GM18507 (cell line): Measurements from ENCODE around the gene GABARAPL1.
"Not testable (repeated sequence)": the region's sequence is repeated elsewhere in the genome, so short reads cannot be mapped to it uniquely, and the experiment has no call there.

Experiments used
- DNase-seq: peaks from one replicate; pipeline ENCODE4 v3.0.0; 2011; ENCODE audit warnings: low read depth; ENCODE audit not compliant: insufficient read length; ENCODE audit errors: extremely low spot score
- FAIRE-seq: peaks from 2 replicates; lab custom pipeline; 2011; peaks lifted over from hg19 to GRCh38; lab: Jason Lieb, UNC

GABARAPL1 gene

DNA sequence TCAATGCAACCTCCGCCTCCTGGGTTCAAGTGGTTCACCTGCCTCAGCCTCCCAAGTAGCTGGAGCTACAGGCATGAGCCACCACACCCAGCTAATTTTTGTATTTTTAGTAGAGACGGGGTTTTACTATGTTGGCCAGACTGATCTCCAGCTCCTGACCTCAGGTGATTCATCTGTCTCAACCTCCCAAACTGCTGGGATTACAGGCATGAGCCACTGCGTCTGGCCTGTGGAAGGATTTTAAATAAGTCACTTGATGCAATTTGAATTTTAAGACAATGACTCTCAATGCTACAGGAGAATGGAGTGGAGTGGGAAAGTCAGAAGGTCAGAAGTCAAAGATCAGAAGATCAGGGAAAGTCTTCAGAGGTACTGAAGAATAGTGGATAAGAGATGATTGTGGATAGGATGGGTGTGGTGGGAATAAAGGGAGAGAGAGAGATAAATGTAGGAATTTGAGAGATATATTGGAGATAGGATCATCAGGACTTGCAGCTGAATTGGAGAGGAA lies 18.5 kb upstream of the GABARAPL1 start:
- DNase-seq (no peak), FAIRE-seq (no peak)

- DNase-seq (no peak), FAIRE-seq (peak; percentile 74)
Observed at GRCh38 chr12:10196210-10196609, 16.5 kb upstream of the GABARAPL1 start.

DNA sequence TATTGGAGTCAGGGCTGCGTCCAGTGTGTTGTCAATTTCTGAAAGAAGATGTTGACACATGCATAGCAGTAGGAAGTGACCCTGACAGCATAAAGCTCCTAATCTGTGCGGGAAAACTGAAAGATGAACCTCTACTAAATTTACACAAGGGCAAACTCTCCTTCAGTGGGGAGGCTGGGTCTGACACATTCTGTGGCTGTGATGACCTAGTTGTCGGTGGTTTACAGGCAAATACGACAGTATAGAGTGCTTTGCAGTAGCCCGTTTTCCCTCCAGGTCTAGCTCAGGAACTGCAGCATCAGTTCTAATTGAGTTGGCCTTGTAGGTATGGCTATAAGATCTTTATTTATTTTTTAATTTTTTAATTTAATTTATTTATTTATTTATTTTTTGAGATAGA lies 14.8 kb upstream of the GABARAPL1 start:
- no peak for FAIRE-seq
- DNase-seq: no peak

DNA sequence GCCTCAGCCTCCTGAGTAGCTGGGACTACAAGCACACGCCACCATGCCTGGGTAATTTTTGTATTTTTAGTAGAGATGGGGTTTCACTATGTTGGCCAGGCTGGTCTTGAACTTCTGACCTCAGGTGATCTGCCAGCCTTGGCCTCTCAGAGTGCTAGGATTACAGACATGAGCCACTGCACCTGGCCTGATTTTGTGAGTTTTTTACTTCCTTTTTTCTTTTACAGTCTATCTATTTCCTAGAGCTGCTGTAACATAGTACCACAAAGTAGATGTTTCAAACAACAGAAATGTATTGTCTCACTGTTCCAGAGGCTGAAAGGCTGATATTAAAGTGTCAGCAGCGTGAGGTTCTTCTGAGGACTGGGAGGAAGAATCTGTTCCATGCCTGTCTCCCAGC lies 8.2 kb upstream of the GABARAPL1 start:
- DNase-seq, FAIRE-seq: not testable (repeated sequence)

DNA sequence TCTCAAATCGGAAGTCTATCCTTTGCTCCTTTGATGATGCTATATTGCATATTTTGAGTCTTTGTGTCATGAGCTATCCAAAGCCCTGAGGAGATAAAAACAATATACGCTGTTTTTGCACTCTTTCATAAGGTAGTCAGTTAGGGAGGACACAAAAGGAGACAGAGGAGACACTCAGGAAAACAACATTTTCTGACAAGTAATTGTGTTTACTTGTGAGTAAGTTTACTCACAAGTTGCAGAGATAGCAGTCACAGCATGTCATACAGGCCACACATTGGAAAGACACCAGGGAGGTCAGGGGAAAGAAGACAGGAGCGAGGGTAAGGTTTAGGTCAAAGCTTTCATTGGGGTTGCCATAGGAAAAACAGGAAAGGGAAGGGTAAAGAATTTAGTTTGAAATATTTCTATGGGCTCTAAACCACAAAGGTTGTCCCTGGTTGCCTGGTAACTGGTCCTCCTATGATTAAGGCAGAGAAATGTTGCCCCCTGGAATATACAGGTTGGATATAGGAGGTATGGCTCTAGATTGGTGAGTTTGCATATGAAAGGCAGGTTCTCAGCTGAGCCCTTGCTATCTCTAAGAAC lies 7.4 kb upstream of the GABARAPL1 start:
- FAIRE-seq: no peak
- DNase-seq: no peak

DNA sequence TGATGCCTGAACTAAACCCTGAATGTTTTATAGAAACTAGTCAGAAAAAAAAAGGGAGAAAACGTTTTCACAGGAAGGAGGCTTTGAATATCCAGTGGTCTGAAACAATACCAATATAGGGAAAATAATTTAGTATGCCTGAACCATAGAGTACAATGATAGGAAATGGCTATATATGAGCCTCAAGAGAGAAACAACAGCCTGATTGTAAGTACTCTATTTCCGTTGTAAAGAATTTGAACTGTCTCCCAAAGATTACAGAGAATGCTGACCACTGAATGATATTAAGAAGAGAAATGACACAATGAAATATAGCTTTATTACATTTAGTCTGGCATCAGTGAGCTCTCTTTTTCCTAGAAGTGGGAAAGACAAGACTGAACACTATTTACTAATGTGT lies 5.5 kb upstream of the GABARAPL1 start:
- FAIRE-seq: no peak
- DNase-seq: no peak

DNA sequence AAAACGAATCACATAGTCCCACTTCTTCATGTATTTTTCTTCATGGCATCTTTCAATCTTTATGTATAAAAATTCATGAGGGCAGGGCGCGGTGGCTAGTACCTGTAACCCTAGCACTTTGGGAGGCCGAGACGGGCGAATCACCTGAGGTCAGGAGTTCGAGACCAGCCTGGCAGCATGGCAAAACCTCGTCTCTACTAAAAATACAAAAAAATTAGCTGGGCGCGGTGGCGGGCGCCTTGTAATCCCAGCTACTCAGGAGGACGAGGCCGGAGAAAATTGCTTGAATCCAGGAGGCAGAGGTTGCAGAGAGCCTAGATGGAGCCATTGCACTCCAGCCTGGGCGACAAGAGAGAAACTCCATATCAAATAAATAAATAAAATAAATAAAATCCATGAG lies 2.5 kb upstream of the GABARAPL1 start:
- DNase-seq (no peak), FAIRE-seq (no peak)

DNA sequence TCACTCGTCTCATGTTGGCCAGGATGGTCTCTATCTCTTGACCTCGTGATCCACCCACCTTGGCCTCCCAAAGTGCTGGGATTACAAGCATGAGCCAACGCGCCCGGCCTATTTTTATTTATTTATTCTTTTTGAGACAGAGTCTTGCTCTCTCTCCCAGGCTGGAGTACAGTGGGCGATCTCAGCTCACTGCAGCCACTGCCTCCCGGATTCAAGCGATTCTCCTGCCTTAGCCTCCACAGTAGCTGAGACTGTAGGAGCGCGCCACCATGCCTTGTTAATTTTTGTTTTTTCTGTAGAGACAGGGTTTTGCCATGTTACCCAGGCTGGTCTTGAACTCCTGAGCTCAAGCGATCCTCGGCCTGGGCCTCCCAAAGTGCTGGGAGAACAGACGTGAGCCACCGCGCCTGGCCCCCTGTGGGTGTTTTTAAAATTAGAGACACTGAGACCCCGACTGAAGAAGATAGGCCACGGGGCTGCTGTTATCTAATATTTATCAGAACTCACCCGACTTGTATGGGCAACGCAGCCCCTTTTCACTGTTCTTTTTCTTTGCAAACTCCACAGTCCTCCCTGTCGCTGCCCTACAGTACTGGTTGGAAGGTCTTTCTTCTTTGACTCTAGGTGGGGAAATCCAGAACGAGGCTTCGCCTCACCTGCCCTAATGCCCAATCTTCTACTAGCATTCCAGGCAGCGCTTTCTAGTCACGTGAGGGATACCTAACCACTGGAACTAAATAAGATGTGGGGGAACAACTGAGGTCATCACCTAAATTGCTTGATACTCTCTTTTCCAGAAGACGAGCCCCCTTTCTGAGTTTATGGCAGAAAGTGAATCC lies 1.4 kb upstream of the GABARAPL1 start:
- DNase-seq: no peak
- no peak for FAIRE-seq

- FAIRE-seq: peak; percentile 81
- DNase-seq: no peak
Observed at GRCh38 chr12:10211940-10212738, 538 bp upstream of the GABARAPL1 start.

- no peak for DNase-seq
- FAIRE-seq: peak; percentile 26
Observed at GRCh38 chr12:10213168-10214135, 775 bp downstream of the GABARAPL1 start.

- no peak for DNase-seq
- no peak for FAIRE-seq
Observed at GRCh38 chr12:10214136-10214894, 1.6 kb downstream of the GABARAPL1 start.

GRCh38 chr12:10214895-10215267 lies 2.2 kb downstream of the GABARAPL1 start:
- DNase-seq: no peak
- FAIRE-seq: no peak

DNA sequence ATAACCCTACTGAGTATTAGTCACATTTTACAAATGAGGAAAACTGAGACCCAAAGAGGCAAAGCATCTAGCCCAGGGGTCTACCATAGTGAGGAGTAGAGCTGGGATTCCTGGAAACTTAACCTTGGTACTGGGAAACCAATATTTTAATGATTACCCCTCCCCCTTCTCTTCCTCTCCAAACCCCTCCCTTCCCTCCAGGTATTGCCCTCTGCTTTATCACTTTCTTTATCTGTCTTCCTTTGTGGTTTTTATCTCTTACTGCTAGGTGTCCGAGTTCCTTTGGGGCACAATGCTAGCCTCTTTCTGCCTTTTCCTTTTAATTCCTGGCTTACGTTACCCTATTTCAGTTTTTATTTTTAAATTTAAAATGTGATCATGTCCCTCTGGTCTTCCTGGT lies 2.8 kb downstream of the GABARAPL1 start:
- DNase-seq (no peak), FAIRE-seq (no peak)

DNA sequence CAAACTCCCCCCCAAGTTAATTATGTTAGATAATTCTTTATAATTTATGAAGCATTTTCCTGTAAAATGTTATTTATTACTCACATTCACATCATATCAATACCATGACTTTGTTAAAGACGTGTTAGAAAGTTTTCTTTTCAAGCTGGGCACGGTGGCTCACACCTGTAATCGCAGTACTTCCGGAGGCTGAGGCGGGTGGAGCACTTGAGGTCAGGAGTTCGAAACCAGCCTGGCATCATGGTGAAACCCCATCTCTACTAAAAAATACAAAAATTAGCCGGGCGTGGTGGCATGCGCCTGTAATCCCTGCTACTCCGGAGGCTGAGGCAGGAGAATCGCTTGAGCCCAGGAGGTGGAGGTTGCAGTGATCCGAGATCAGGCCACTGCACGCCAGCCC lies 3.3 kb downstream of the GABARAPL1 start:
- FAIRE-seq, DNase-seq: not testable (repeated sequence)

GRCh38 chr12:10218021-10218420 lies 5.3 kb downstream of the GABARAPL1 start:
- DNase-seq (no peak), FAIRE-seq (no peak)

DNA sequence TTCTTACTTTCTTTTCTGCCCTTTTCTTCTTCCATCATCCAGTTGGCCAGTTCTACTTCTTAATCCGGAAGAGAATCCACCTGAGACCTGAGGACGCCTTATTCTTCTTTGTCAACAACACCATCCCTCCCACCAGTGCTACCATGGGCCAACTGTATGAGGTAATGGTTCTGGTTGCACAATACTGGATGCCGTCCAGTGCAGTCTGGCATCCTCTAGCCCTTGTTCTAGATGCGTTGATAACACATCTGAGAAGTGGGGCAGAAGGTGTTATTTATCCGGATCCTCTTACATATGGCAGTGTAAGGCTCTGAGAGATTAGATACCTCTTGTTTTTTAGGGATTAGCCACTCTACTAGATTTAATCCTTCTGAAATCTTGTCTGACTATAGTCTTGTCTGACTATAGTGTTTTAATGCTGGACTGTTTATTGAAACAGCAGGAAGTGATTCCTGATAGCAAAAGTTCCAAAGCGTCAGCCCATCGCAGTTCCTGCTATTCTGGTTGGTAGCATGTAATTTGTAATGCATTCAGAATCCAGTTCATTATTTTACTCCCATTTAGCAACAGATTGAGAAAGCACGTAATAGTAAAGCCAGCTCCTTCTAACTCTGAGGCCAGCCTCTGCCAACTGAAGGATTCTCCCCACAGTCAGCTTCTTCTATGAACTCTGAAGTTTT lies 7.9 kb downstream of the GABARAPL1 start:
- DNase-seq: no peak

DNA sequence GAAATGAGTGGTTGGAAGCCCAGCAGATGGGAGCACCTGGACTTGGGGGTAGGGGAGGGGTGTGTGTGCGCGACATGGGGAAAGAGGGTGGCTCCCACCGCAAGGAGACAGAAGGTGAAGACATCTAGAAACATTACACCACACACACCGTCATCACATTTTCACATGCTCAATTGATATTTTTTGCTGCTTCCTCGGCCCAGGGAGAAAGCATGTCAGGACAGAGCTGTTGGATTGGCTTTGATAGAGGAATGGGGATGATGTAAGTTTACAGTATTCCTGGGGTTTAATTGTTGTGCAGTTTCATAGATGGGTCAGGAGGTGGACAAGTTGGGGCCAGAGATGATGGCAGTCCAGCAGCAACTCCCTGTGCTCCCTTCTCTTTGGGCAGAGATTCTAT lies 9.2 kb downstream of the GABARAPL1 start:
- DNase-seq (no peak), FAIRE-seq (no peak)

More for the DNA sequence above, 7.9 kb downstream of the GABARAPL1 start:
- no peak for FAIRE-seq

GRCh38 chr12:10223208-10223607 lies 10.5 kb downstream of the GABARAPL1 start:
- DNase-seq (no peak), FAIRE-seq (no peak)
